Stimulated activated CD4-positive, alpha-beta T cell treated with anti-CD3 and anti-CD28 coated beads, Interleukin-1b, Interleukin-23, amount 100 ng/mL, for 1 hour (primary cell): ENCODE data around the gene MDH1.

Source experiments
- DNase-seq, 2 donors: peaks; one replicate each; pipeline ENCODE4 v3.0.0-alpha.2; 2020; ENCODE audit warnings: low read depth in 2 of 2

Gene MDH1

DNA sequence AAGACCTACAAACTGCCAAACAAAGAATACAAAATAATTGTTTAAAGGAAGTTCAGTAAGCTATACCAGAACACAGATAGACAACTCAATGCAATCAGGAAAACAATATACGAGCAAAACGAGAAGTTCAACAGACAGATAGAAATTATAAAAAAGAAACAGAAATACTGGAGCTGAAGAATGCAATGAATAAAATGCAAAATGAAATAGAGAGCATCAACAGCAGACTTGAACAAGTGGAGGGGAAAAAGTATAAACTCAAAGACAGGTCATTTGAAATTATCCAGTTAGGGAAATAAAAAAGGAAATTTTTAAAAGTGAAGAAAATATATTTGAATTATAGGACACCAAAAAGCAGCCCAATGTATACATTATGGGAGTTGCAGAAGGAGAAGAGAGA, 43.6 kb downstream of the MDH1 start:
- DNase-seq, result no peak

DNA sequence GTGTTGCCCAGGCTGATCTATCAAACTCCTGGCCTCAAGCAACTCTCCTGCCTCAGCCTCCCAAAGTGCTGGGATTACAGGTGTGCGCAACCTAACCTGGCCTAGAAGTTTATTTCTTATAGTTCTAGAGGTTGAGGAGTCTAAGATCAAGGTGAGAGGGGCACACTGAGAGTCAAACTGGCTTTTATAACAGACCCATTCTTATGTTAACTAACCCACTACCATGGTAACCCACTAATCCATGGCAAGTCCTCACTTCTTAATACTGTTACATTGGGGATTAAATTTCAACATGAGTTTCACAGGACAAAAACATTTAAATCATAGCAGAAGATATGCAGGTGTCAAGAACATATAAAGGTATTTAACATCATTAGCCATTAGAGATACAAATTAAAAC, 50.6 kb downstream of the MDH1 start:
- DNase-seq, result no peak

DNA sequence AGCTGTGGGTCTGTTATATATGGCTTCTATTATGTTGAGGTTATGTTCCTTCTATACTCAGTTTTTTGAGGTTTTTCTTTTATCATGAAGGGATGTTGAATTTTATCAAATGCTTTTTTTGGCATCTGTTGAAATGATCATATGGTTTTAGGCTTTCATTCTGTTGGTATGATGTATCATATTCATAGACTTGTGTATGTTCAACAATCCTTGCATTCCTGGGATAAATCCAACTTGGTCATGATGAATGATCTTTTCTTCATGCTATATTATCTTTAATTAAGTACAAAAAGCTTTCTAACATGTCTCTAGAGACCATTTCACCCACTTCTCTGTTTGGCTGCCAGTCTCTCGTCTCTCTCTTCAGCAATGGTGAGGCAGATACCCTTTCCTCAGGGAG, 54.2 kb downstream of the MDH1 start:
- DNase-seq, result no peak

DNA sequence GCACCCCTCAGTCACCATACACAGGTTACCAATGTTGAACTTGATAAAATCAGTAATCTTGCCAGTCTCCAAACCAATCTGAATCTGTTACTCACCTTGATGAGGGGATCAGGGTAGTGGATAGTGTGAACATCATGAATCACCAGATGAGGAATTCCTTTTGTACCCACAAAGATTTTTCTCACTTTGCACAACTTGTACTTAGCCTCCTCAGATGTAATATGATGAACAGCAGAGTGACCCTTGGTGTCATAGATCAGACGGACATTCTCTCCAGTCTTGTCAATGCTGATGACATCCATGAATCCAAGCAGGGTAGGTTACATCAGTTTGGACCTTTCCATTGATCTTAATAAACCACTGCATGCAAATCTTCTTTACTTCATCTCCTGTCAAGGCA, 54.7 kb downstream of the MDH1 start:
- no peak for DNase-seq

DNA sequence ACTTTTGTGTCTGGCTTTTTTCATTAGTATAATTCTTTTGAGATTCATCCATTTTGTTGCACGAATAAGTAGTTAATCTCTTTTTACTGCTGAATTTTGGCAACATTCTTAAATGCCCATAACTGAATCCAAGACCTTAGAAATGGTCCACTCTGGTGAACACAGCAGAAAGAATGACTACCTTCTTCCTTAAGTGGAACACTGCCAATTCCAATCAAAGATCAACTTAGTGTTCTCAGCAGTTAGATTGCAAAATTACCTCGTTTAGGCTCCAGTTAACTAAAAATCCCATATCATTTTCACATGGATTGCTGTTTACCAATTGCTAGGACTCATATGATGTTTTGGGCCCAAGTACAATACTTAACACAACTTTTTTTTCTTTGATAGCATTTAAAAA, 59.9 kb downstream of the MDH1 start:
- DNase-seq, result no peak

DNA sequence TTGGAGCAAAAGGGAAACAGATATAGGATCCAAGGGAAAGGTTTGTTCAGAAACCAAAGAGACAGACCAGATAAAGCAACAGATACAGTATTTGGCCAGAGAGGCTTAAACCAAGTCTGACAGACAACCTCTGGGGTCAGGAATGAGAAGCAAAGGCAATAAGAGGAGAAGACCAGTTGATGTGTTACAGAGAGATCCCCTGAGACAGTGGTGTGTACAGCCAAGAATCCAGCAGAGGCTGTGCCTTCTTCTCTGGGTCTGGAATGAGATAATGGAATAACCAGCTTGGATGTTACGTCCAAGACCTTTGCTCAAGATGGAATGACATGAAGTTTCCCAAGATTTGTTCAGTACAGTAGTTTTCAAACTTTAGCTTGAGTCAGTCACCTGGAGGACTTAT, 61.1 kb downstream of the MDH1 start:
- no peak for DNase-seq

DNA sequence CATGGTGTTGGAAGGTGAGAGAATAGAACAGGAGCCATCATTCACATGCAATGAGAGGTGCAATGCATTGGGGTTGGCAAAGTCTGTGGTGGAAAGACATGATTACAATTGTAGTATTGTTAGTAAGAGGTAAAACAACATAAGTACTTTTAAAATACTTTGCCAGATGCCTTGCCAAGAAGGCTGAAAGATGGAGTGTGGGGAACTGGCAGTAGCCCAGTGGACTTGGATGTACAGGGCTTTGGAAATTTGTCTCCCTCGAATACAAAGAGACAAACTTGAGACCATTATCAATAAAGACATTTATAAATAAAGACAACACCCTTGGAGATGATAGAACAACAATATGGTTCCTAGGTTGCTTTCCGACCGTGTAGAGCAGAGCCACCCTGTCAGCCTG, 62.0 kb downstream of the MDH1 start:
- DNase-seq, result no peak

DNA sequence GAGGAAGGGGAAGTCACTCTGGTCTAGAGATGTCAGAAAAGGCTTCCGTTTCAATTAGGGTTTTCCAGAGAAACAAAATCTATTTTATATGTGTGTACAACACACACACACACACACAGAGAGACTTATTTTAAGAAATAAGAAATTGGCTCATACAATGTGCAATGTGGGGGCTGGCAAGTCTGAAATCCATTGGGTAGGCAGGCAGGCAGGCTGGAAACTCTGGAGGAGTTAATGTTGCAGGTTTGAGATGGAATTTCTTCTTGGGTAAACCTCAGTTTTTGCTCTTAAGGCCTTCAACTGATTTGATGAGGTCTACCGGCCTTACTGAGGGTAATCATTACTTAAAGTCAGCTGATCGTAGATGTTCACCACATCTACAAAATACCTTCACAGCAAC, 62.6 kb downstream of the MDH1 start:
- DNase-seq, result no peak

DNA sequence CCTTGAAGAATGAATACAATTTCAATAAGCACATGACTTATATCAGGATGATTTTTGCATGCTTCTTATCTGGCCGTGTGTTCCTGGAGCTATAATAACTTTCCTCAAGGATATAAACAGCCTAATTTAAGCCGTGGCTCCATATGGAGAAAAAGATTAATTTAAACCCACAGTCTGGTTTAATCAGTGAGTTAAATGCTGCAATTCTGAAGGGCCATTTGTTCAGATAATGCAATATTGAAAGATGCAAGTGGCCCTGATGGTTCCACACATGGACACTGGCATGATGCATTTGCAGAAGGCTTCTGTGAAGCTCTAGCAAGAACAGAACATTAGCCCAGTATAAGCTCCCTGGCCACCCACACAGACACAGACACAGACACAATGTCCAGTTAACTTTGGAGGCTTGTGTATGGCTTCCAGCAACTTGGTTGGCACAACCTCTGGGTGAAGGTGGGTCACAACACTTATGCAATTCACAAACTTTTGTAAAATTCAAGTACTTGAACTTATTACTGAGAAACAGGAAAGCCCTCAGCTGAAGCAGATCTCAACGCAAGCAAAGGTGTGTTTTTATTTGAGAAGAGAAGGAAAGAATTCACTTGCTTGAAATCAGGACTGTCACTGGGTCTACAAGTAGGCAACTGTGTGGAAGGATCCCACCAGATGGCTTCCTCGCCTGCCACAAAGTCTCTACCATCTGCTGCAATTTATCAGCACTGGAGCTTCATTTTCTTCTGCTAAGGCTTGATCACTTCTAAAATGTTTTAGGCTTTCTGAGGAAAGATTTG, 63.3 kb downstream of the MDH1 start:
- no peak for DNase-seq

DNA sequence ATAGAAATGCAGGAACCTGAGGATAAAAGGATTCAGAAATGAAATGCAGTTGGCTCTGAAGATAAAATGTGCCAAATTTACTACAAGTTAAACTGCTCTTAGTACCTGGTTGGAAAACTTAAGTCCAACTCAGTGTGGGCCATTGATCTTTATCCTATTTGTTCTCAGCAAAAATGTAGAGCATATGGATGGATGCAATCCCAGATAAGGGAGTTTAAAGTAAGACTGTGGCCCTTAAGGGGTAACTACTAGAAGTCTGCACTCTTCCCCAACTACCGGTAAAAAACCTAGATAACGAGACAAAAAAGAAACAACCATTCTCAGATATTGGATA, 63.9 kb downstream of the MDH1 start:
- no peak for DNase-seq

DNA sequence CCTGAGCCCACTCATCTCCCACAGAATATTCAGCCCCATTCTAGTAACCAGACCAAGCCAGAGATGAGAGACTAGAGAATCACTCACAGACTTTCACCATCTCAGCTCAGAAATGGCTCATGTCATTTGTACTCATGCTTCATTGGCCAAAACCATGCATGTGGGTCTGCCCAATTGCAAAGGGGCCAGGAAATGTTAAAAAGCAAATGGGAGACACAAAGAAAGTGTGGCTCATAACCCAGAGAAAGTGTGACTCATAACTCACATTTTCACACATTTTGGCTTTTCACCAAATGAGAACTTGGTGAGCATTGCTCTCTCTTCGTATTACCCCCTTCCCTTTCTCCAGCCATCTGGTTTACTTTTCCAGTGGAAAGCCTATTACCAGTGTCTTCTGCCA, 66.2 kb downstream of the MDH1 start:
- DNase-seq, result no peak
